Stimulated activated CD4-positive, alpha-beta T cell treated with anti-CD3 and anti-CD28 coated beads, Interleukin-4, amount 100 ng/mL, for 24 hours (primary cell): ENCODE measurements around the gene TIPIN.

ENCODE experiments used
- DNase-seq: peaks from one replicate; pipeline ENCODE4 v3.0.0-alpha.2; 2020

Gene TIPIN

GRCh38 chr15:66294932-66295235 is 61.6 kb downstream of the TIPIN start:
- no peak for DNase-seq

- peak; percentile 28 for DNase-seq
Observed at GRCh38 chr15:66294157-66294931, 62.1 kb downstream of the TIPIN start.

- peak; percentile 57 for DNase-seq
Observed at GRCh38 chr15:66293419-66294156, 62.9 kb downstream of the TIPIN start, which contains the start of gene DIS3L. DIS3L (plus strand) TSS chr15:66293568; CDS start chr15:66293597, 29 bp downstream.

- no peak for DNase-seq
Observed at GRCh38 chr15:66292571-66293418, 63.7 kb downstream of the TIPIN start.

- DNase-seq: no peak
Observed at GRCh38 chr15:66291816-66292570, 64.5 kb downstream of the TIPIN start.

GRCh38 chr15:66290518-66290917 is 66.0 kb downstream of the TIPIN start:
- no peak for DNase-seq

GRCh38 chr15:66290007-66290406 is 66.5 kb downstream of the TIPIN start:
- DNase-seq: no peak

- no peak for DNase-seq
Observed at GRCh38 chr15:66288551-66289185, 67.8 kb downstream of the TIPIN start.

GRCh38 chr15:66288093-66288492 is 68.4 kb downstream of the TIPIN start:
- DNase-seq: no peak

- DNase-seq: no peak
Observed at GRCh38 chr15:66287461-66288057, 68.9 kb downstream of the TIPIN start.
